Nephron progenitor cell (in vitro differentiated cells): ENCODE results near the gene SAAL1.

Source experiments
- DNase-seq: peaks from one replicate; pipeline ENCODE4 v3.0.0; 2021
- H3K27ac Mint-ChIP-seq: 2 replicates; pipeline ENCODE4 v1.8.0; 2021; ENCODE audit warnings: mild to moderate bottlenecking, moderate library complexity, mixed read lengths
- H3K27me3 Mint-ChIP-seq: 2 replicates; pipeline ENCODE4 v1.8.0; 2021; ENCODE audit warnings: mild to moderate bottlenecking, low read depth, mixed read lengths; ENCODE audit not compliant: poor library complexity
- H3K36me3 Mint-ChIP-seq: 2 replicates; pipeline ENCODE4 v1.8.0; 2021; ENCODE audit warnings: low read depth, mixed read lengths
- H3K4me1 Mint-ChIP-seq: 2 replicates; pipeline ENCODE4 v1.8.0; 2021; ENCODE audit warnings: mixed read lengths
- H3K4me3 Mint-ChIP-seq: 2 replicates; pipeline ENCODE4 v1.8.0; 2021; ENCODE audit warnings: mild to moderate bottlenecking, moderate library complexity, mixed read lengths
- H3K9me3 Mint-ChIP-seq: 2 replicates; pipeline ENCODE4 v1.8.0; 2021; ENCODE audit warnings: mild to moderate bottlenecking, moderate library complexity, mixed read lengths
- TF ChIP-seq, protein P1 (sequence below): fragments of 200-600 bp; sonication (generic); IDR thresholded peaks from 2 replicates; pipeline ENCODE4 v1.5.0; 2021; ENCODE audit warnings: antibody characterized with exemption

SAAL1 gene

DNA sequence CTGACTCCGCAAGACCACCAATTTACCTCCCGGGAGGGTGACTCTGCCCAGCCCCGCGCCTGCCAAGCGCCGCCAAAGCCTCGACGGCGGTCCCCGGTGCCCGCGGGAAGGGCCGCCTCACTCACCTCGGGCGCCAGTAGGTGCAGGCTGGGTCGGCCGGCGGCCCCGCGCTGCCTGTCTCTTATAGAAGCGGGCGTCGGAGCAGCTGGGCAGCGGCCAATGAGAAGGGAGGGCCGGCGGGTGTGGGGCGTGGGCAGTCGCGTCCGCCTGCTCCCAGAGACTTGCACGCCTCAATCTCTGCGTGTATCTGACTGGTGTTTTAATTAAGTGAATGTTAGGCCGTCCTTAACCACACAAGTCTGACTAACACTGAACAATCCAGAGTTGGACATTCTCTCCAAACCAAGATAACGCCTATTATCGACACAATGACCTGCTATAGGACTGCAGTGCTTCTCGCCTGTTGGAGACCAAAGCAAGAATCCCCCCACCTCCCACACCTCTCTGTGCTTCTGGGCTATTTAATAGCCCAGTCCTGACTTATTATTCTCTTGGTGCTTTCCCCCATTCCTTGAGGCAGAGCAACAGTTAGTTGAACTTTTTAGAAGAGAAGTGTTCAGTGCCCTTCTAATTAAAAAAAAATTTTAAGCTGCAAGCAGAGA, 59.6 kb downstream of the SAAL1 start, which contains the start of gene TPH1:
Gene TPH1 (minus strand): TSS at position 154 of the 662 bp plus-strand sequence. CDS start 5,507 bp downstream, outside the sequence.
- DNase-seq: peak; percentile 71
- H3K4me3 Mint-ChIP-seq: peak within 1 kb of the TSS; percentile 26
- H3K27me3 Mint-ChIP-seq: peaks cover 69% of the 10 kb centered on the region

DNA sequence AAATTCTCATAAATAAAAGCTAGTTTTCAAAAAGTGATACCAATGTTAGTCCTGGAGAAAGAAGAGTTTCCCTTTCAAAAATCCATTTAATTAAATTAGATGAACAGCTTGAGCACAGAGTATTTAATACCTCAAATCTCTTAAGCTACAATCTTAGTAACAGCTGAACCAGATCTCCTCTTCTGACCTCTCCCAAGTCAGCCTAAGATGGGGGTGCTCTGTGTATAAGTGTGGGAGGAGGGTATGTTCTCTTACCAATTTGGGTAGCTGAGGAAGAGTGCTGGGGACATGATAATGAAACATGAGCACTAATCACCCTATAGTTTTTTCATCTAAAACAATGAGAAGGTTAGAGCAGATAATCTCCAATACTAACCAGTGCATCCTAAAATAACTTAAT, 69.4 kb downstream of the SAAL1 start:
- no peak overlapping the region for H3K27ac Mint-ChIP-seq
- no peaks in the 10 kb centered on the region for H3K4me1 Mint-ChIP-seq
- H3K36me3 Mint-ChIP-seq: no peaks in the 10 kb centered on the region
- H3K9me3 Mint-ChIP-seq: no peaks in the 10 kb centered on the region
- no peak for DNase-seq
- H3K4me3 Mint-ChIP-seq: no peak overlapping the region
- TF ChIP-seq, protein P1, sequence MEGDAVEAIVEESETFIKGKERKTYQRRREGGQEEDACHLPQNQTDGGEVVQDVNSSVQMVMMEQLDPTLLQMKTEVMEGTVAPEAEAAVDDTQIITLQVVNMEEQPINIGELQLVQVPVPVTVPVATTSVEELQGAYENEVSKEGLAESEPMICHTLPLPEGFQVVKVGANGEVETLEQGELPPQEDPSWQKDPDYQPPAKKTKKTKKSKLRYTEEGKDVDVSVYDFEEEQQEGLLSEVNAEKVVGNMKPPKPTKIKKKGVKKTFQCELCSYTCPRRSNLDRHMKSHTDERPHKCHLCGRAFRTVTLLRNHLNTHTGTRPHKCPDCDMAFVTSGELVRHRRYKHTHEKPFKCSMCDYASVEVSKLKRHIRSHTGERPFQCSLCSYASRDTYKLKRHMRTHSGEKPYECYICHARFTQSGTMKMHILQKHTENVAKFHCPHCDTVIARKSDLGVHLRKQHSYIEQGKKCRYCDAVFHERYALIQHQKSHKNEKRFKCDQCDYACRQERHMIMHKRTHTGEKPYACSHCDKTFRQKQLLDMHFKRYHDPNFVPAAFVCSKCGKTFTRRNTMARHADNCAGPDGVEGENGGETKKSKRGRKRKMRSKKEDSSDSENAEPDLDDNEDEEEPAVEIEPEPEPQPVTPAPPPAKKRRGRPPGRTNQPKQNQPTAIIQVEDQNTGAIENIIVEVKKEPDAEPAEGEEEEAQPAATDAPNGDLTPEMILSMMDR: no peak
- peaks cover 35% of the 10 kb centered on the region for H3K27me3 Mint-ChIP-seq

More for the DNA sequence above, 59.6 kb downstream of the SAAL1 start, which contains the start of gene TPH1:
- TF ChIP-seq, protein P1: no peak
- Mint-ChIP-seq H3K36me3 (no peaks in the 10 kb centered on the region), H3K4me1 (no peaks in the 10 kb centered on the region), H3K9me3 (peaks cover 27% of the 10 kb centered on the region), H3K27ac (no peak within 1 kb of the TSS)
